ENCODE measurements around the gene SLC7A1.

SLC7A1 gene

DNA sequence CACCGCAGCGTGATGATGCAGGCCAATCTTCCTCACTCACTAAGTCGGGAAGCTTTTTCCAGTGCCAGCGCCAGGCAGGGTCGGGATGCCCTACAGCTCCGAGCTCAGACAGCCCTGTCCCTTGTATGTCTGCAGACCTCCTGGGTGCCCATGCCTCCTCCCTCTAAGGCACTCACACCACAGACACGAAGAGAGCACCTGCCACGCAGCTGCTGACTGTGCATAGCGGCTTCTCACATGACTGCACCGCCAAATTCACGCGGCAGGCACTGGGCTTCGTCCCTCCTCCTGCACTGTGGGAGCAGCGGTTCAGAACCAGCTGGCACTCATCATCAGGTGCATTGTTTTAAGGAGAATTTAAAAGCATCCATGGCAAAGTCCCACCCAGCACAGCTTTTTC lies 88.1 kb downstream of the SLC7A1 start:
- no peak for DNase-seq

DNA sequence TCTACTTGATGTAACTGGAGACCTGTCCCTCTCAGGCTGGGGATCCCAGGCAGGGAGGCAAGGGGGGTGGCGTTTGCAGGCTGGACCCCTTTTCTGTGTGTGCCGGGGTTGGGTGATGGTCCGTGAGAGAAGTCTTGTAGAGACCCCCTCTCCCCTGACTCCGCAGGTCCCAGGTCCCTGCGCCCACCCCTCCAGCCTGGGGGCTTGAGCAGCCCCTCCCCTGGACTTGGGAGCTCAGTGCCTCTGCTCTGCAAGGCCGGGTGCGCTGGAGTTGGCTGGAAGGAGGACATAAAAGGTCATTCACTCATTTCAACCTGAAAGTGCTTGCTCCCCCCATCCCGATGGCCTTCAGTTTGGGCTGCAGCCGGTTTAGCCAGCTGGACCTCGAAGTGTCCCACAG lies 89.5 kb downstream of the SLC7A1 start:
- DNase-seq = no peak

DNA sequence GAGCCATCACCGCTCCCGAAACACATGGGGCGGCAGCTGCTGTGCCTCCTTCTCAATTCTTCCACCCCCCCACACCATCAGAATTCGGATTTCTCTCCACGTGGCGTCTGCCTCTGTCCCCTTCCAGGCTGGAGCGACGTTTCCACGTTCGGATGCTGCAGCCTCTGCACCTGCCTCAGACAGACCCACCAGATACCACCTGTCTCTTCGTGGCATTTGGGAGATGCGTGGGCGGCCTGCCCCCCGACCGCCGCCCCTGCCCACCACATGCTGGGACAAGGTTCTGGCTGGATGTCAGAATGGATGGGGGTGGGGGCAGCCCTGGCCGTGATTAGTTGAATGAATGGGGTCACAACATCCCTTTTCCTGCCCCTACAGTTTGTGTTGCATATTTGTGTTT lies 90.0 kb downstream of the SLC7A1 start:
- no peak for DNase-seq

DNA sequence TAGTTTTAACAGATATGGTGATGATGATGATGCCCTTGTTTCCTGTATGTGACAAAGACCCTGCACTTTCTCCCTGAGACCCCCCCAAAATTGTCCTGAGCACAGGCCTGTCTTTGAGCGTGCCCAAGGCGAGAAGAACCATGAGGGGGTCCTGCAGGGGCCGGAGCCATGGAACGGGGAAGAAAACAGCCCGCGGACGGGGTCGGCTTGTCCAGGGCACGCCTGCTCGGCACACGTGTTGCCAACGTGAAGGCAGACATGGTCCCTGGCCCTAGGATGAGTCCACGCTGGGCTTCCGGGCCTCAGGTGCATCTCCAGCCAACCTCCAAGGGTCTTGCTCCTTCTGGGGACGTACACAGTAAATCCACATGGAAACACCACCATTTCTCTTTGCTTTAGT lies 90.8 kb downstream of the SLC7A1 start:
- no peak for DNase-seq

DNA sequence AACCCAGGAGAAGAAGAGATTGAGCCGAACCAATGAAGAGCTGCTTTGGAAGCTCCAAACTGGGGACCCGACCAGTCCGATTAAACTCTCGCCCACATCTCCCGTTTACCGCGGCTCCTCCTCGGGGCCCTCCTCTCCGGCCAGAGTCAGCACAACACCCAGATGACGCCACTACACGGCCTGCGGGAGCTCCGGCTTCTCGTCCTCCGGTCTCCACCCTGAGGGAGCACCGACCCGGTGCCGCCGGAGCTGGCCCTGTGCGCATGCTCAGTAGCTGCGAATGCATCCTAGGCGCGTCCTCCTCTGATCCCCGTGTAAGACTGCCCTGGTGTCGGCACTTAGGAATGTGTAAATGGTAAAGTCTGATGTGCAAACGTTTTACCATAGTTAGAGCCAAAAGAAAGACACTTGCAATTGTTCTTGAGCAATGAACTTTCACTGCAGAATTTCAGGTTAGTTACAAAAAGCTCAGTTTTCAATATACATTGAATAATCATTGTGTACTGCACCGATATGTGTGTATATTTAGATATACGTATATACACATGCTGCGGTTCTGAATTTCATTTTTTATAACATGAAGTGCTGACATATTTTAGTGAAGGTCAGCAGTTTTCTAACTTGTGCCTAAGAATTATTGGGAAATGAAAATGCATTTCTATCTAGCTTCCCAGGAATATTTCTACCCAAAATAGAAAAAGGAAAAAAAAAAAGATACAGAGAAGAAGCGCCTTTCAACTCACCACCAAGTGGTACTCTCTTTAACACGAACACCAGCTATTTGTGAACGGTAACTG lies 92.2 kb downstream of the SLC7A1 start:
- no peak for DNase-seq

DNA sequence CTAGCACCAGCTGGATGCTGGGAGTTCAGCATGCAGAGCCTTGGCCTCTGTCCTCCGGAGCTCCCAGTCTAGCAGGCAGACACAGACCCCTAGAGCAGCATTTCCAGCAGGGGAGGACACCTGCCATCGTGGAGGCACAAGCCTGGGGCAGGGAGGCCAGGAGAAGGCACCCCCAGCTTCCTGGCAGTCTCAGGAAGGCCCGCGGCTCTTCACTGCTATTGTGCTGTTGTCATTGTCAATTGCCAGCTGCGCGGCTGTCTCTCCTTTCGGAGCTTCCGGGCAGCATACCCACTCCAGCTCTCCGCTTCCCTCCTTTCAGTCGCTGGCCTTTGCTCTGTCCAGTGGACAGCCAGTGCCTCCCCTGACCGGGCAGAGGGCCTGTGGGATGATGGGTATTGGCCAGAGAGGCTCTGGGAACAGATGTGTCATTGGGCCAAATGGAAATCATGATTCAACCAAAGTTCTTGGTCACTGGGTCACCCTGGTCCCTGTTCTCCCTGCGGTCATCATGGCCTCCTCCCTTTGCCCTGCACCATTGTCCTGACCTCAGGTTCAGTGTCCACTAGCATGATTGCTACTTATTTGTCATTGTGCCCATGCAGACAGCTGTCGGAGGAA lies 93.0 kb downstream of the SLC7A1 start:
- DNase-seq = no peak

DNA sequence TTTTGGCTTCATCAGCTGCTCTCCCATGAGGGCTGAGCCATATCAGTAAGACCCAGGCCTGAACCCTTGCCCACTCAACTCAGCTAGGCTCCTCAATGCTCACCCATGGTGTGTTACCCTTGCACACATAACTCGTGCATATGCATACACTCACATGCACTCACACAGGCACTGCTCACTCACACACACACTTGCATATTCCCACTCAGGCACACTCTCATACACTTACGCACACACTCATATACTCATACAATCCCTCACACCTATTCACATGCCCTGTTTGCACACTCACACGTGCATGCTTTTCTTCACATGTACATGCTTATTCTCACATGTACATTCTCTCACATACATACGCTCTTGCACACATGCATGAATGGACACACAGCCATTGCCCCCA lies 93.8 kb downstream of the SLC7A1 start:
- DNase-seq = no peak

DNA sequence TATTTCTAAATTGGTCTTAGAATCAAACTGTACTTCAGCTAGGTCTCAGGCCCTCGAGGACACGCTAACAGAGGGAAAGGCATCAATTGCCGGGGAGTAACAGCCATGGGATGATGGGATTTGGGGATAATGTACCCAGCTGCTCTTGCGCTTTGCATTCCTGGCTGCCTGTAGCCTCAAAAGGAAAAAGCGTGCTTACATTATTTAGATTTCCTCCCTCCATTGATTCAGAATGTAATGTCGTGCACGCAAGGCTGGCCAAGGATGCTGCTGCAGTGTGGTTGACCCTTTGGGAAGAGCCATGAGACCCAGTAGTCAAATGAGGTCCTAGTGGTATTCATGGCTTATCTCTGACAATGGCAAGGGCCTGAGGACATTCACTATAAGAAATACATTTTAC lies 95.1 kb downstream of the SLC7A1 start:
- DNase-seq = no peak

DNA sequence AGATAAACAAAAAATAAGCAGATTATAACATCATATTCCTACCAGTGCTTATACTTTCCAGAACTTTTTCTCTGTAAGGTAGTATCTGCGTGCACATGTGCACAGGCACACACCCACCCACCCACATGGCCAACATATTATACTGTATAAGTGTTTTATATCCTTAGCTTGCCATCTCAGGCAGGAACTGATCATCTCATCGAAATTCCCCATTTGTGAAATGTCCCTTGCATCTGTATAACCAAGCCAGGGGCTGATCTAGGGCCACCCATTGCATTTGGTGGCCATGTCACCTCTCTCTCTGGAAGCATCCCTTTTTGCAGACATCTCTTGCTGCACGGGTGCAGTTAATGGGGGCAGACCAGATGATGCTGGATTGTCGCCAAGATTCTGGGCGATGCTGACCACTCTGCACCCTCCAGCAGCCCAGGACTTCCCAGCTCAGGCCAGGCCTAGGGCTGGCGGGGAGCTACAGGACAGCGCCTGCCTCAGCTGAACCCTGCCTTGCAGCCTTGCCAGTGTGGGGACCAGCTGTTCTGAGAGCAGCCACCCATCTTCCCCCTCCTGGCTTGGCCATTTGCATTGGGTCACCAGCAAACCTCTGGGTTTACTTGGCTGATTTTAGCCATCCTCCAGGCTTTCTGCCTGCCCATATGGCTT lies 95.9 kb downstream of the SLC7A1 start:
- no peak for DNase-seq

DNA sequence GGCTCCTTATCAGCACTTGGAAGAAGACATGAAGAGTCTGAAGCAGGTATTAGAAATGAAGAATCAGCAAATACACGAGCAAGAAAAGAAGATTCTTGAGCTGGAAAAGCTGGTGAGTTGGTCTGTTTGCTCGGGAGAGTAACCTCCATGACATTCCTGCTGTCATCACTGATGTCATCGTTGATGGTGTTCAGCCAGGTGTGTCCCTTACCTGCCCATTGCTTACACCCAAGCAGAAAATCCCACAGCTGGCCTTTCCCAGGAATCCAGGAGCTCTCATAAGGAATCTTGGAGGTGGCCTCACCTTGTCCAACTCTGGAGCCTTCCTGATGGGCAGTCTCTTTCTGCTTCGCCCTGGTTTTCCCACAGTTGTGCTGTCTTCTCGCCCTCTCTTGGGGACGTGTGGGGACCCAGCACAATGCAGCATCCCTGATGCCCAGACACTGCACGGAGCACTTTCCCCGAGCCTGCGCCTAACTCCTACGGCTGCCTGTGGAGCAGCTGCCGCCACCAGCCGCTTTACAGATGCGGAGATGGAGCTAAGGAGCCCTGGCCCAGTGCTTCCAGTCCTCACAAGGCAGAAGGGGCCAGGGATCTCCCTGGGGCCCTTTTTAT lies 97.0 kb downstream of the SLC7A1 start:
- no peak for DNase-seq

DNA sequence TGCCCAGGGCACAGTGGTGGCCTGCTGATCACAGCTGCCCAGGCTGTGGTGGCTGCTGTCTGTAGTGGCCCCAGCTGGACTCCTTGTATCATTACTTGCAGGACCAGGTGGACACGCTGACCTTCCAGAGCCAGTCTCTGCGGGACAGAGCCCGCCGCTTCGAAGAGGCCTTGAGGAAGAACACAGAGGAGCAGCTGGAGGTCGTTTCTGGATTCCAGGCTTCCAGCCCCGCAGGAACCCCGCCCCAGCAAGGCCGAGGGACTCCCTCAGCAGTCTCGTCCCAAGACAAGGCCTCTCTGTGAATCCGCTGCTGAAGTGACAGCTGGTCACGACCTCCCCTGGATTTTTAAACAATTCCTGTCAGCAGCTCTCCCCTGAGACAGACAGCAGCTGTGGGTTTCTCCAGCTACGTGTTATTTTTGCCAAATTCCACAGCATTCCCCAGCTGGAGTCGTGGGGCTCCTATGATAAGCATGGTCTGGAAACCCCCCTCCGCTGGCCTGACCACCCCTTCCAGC lies 98.3 kb downstream of the SLC7A1 start:
- no peak for DNase-seq

DNA sequence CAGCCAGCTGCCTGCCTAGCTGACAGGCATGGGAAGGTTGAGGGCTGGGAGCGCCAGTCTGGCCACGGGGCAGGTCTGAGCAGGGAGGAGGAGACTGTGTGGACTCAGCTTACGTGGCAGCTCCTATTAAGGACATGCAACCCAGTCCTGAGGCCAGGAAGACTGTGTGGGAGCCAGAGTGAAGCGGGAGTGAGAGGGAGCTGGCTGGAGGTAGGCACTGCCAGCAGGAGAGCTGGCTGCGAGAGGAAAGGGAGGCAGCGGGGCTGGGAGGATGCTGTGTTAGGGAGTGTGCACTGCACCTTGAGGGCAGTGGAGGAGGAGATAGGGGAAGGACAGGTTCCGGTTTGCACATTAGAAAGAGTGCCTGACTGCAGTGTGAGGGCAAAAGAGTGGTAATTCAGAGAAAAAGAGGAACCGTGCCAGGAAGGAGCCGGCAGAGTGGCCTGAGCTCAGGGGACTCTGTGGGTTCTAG lies 99.2 kb downstream of the SLC7A1 start:
- DNase-seq = no peak

DNA sequence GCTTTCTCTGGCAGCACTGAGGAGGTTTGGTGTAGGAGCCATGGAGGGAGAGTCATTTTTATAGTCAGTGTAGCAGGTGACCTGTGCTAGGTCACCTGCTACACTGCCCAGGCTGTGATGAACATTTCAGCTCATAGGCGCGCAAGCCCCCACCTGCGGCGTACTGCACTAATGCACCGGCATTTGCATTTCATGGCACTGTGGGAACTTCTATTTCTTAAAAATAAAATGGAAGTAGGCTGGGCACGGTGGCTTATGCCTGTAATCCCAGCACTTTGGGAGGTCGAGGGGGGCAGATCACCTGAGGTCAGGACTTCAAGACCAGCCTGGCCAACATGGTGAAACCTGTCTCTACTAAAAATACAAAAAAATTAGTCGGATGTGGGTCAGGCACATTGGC lies 101.0 kb downstream of the SLC7A1 start:
- no peak for DNase-seq

DNA sequence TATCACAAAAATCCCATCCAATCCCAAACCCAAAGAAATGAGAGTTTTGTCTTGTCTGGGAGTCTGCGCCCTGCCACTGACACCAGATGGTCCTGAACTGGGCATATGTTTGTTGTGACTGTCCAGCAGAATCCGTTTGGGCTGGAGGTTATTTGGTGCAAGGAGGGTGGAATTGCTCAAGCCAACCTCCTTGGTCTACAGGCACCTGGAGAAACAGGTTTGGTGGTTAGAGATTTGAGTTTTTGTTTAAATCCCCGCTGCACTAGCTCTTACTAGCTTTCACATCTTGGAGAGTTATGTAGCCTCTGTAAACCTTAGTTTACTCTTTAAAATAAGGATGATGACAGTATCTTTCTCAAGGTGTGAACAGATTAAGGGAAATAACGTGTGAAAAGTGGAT lies 101.7 kb downstream of the SLC7A1 start:
- DNase-seq = no peak

DNA sequence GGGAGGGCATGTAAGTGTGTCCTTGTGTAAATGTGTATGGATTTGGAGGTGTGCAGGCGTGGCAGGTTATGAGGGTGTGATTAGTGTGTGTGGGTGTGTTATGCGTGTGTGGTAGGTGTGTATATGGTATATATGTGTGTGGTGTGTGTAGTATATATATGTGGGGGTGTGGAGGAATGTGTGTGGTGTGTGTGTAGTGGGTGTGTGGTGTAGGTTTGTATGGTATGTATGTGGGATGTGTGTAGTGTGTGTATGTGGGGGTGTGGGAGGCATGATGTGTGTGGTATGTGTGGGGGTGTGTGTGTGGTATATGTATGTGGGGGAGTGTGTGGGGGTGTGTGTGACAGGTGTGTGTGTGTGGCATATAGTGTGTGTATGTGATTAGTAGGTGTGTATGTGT lies 104.2 kb downstream of the SLC7A1 start:
- no peak for DNase-seq

DNA sequence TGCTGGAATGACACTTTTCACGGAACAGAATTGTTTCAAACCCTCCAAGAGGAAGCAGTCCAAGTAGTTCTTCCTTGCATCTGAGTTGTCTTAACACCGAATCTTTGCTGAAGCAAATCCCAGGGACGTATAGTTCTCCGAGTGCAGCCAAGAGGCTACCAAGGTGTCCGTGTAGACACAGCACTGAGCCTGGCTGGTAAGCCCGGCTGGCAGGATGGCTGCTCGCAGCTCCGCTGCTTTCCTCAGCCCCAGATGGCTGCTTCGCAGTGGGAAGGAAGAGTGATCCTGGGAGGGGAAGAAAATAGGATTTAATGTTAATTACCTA lies 105.0 kb downstream of the SLC7A1 start:
- no peak for DNase-seq

DNA sequence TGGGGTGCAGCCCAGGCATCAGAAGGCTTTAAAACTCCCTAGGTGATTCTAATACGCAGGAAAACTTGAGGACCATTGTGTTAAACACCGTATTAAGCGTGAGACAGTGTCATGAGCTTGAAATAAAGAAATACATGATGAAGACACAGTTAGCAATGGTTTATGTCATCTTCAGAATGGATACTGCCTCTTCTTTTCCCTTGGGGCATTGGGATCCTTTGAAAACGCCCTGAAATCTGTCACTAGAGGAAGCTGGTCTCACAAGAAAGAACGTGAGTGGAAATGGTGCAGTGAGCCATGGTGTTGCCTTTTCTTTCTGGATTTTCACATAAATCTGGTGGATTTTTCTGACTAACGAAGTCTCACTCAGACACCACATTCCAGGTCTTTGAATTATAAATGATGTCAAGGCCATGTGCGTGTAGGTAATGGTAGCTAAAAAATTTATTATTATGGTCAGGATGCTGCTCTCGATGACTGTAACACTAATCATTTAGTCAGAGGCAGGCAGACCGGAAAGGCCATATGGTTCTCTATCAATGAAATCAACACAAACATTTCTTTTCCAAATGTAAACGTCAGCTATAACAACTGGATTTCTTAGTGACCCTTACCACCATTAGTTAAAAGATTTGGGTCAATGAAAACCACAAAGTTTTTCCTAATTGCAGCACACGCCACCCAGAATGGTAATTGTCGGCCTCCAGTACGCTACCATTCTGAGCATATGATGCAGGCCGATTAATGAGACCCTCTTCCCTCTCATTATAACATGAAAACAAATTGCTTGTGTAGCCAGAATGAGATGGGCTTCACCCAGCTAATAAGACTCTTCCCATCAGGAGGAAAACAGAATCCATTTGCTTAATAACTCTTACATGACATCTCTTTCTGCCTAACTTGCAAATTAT lies 105.6 kb downstream of the SLC7A1 start:
- DNase-seq = no peak

DNA sequence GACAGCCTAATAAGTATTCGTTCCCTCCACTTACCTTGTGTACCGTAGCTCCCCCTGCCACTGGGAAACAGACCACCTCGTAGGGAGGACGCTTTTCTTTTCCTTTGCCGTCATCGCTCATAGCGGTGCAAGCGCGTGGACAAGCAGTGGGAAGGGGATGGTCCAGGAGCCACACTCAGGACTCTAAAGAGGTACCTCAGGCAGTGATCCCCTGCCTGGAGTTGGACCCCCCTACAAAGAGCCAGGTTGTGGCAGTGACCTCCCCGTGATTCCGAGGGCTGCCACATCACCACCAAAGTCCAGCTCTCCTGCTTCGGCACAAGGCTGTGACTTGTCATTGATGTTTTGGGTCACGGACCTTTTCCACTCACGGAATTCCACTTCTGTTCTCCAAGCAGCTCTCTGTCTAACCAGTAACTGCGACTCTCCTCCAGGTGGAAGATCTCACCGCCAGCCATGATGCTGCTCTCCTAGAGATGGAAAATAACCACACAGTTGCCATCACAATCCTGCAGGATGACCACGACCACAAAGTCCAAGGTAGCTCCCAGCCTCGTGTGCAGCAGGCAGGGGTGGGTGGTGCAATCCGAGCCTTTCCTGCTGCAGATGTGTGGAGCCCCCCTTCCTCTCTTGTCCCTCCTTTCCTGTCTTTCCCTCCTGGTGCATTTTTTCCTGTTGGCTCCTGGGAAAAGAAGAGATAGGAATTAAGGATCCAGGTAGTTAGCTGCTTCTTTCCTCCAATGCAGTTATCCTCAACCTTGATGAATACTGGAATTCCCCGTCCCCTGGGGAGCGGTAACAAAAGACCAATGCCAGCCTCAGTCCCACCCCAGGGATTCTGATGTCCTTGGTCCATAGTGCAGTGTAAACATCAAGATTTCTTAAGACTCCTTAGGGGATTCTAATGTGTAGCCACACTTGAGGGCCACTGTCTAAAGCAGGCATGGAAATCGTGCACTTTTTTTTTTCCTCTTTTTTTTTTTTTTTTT lies 107.7 kb downstream of the SLC7A1 start:
- DNase-seq = no peak

DNA sequence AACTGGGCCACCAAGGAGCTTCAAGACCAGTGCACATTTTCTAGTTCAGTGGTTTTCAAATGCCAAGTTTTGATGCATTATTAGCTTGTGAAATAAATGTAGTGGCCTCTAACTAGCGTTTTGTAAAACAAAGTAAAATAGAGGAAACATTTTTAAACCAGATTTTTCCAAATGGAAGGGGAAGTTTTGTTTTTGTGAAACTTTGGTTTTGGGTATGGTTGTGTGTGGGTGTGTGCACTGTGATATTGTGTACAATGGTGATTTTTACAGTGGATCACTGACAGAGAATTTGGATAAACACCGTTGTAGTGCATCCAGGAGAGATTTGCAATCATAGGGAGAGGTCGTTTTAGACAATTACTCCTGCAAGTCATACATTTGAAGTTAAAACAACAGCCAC lies 108.9 kb downstream of the SLC7A1 start:
- no peak for DNase-seq

DNA sequence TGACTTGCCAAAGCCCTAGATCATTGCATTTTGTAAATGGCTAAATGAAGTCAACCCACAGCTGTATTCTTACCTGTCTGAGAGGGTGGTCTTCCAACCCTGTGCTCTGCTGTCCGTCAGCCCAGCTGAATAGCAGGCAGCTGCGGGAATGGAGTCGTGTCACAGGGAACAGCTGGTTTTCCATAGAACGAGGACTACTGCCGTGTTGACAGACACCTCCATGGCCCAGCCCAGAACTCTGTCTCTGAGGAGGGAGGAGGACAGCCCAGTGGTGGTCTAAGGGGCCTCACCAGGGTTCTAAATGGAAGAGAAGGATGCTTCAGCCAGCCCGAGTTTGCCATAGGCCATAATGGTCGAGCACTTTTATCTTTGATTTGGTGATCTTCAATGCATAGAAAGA lies 110.7 kb downstream of the SLC7A1 start:
- DNase-seq = no peak

DNA sequence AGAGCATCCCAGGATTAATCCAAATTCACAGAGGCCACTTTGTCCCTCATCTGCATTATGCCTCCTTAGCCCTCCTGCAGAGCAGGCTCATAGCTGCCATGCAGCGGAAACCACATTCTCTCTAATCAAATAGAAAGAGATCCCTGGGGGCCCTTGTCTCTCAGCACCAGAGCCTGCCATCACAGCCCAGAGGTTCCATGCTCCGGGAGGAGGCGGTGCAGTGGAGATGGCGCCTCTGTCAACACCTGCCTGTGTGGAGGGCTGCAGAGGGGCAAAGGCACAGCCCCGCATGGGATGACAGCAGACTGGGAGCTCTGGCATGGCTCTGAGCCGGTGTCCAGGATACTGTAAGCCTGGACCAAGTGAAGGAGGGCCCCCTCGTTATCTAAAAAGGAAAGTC lies 111.3 kb downstream of the SLC7A1 start:
- no peak for DNase-seq

All from CD4-positive, alpha-beta T cell treated with Interleukin-10 for 1 hour (primary cell).